GM21576 (cell line): ENCODE measurements around the gene RBM6.
"Not testable (repeated sequence)": the region's sequence is repeated elsewhere in the genome, so short reads cannot be mapped to it uniquely, and the experiment has no call there.

Experiments used
- ATAC-seq: cut with Tn5 transposase; IDR thresholded peaks from one replicate; pipeline ENCODE4 v1.9.1; 2021; ENCODE audit warnings: mild to moderate bottlenecking, moderate library complexity; ENCODE audit not compliant: unreplicated experiment

The RBM6 gene

DNA sequence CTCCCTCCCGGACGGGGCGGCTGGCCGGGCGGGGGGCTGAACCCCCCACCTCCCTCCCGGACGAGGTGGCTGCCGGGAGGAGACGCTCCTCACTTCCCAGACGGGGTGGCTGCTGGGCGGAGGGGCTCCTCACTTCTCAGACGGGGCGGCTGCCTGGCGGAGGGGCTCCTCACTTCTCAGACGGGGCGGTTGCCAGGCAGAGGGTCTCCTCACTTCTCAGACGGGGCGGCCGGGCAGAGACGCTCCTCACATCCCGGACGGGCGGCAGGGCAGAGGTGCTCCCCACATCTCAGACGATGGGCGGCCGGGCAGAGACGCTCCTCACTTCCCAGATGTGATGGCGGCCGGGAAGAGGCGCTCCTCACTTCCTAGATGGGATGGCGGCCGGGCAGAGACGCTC is 145.0 kb downstream of the RBM6 start:
- ATAC-seq, result not testable (repeated sequence)

- ATAC-seq, result peak; percentile 98
Observed at GRCh38 chr3:50088725-50089608, 149.0 kb downstream of the RBM6 start, which contains the start of gene RBM5. TSS of gene RBM5 (plus strand) at chr3:50088919. CDS start at chr3:50090435, 1,516 bp downstream.

DNA sequence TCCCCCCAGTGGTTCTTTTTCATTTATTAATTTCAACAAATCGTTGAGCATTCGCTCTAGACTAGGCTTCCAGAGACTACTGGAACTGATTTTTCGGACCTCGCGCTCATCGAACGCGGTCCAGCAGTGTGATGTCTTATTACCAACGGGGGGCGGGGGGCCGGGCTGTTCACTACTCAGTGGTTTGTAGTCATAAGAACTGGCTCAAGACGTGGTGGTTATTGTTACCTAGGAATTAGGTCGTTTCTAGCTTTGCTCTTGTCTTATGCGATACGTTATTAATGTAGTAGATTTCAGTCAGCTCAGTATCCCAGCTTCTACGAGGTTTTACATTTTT is 149.6 kb downstream of the RBM6 start:
- ATAC-seq, result no peak

DNA sequence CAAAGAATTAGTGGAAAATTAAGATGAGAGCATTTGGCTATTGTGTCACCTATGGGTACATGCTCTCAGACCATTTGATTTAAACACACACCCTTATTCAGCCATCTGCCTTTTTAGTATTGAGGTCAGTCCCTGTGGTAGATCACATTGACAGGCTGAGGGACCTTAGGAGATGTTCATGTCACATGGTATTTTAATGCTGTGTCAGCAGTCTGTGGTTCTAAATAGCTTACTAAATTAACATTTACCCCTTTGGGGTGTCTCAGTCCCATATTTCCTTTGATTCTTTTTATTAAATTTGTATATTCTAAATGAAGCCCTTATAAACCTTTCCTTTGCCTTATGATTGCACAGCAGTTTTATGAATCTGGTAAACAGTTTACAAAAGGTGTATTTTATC is 151.0 kb downstream of the RBM6 start:
- no peak for ATAC-seq

GRCh38 chr3:50095352-50095998 is 155.5 kb downstream of the RBM6 start:
- ATAC-seq, result no peak

DNA sequence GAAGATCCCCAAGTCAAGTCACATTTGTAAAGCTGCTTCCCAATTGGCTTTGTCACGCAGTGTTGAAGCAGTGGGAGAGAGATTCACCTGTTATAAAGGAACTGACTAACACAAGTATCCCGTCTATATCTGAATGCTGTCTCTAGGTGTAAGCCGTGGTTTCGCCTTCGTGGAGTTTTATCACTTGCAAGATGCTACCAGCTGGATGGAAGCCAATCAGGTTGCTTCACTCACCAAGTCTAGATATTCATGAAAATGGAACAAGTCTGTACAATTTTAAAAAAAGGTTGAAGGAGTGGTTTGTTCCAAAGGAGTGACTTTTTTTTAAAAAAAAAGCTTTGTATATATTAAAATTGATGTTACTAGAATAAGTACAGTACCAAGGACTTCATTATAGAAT is 160.4 kb downstream of the RBM6 start:
- ATAC-seq, result no peak

GRCh38 chr3:50100956-50101845 is 161.3 kb downstream of the RBM6 start:
- no peak for ATAC-seq

GRCh38 chr3:50102558-50102957 is 162.6 kb downstream of the RBM6 start:
- ATAC-seq, result no peak

DNA sequence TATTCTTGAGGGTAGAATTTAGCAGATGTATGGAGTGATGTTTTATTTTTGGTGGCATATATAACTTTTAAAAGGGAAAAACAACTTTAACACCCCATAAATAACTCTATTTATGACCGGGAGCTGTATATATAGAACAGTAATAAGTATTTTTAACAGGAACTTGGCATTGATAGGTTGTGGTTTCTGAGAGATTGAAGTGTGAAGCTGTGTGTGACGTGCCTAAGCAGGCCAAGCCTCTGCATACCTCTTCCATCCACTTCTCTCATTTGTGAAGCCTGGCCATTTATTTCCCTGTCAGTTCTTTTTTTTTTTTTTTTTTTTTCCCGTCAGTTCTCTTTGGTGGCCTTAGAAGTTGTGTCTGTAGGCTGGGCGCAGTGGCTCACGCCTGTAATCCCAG is 171.8 kb downstream of the RBM6 start:
- no peak for ATAC-seq

- no peak for ATAC-seq
Observed at GRCh38 chr3:50112462-50112861, 172.5 kb downstream of the RBM6 start.

- no peak for ATAC-seq
Observed at GRCh38 chr3:50117120-50117519, 177.2 kb downstream of the RBM6 start.

- no peak for ATAC-seq
Observed at GRCh38 chr3:50118237-50118636, 178.3 kb downstream of the RBM6 start.

GRCh38 chr3:50119786-50120185 is 179.8 kb downstream of the RBM6 start:
- no peak for ATAC-seq

GRCh38 chr3:50120364-50121071 is 180.6 kb downstream of the RBM6 start:
- ATAC-seq, result no peak

DNA sequence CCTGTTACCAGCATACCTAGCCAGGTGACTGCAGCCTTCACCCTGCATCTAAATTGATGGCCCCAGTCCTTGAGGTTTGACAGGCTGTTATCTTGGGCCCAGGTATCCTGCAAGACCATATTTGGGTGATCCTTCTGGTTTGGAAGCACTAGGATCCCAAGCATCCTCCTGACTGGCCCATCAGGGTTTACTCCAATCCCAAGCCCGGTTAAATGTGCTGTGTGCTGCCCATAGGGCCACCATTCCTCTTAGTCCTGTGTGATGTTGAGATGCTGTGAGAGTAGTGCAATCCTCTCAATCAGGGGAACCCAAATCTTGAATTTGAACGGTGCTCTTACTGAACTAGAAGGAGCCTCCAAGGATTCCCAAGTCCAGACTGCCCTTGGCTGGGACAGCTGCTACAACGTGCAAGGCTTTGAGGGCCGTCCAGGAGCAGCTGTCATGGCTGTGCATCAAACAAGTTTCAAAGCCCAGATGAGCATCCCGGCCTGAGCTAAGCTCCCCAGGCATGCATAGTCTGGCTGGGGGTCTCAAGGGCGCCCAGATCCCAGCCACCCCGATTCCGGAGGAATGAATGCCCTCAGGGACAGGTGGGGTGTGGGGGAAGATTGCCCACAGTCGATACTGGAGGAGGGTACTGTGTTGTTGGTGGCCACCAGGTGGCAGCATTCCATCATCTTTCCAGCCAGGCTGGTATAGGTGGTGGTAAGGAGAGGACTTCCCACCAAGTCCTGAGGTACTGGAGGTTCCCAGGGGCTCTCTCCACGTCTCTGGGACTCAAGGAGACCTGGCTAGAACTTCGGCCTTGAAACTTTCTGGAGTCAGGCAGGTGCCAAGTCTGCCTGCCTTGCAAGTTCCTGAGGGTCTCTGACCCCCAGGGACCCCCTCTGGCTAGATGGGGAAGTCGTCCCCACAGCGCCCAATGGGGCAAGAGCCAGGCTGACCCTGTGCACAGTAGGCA is 181.4 kb downstream of the RBM6 start:
- no peak for ATAC-seq

- no peak for ATAC-seq
Observed at GRCh38 chr3:50122071-50122470, 182.1 kb downstream of the RBM6 start.

DNA sequence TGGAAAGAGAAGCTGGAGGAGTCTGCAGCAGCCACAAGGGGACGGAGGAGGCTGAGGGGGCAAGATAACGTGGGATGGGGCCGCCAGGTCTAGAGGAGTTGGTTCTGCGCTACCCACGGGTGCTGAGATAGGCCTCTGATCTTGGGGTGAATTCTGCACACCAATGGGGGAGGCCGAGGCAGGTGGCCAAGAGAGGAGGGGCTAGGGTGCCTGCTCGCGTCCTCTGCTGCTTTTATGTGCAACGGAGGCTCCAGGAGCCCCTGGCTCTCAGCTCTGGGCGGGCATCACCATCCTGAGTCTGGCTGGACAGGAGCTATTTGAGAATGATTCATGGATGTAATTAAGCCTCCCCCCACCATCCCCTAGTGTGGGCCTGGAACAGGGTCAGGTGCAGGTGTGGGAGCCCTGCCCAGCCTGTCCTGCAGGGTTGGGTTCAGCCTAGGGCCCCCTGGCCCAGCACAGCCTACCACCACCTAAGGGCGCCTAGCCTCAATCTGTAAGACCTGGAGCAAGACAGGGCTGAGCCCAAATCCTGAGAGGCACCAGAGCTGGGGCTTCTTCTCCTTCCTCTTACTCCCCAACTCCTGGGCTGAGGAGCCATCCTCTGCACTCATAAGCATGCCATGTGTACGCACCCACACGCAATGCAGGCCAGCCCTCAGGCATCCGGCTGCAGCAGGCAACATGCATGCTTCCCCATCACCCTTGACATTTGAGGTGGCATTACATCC is 182.9 kb downstream of the RBM6 start:
- no peak for ATAC-seq

- no peak for ATAC-seq
Observed at GRCh38 chr3:50123394-50124051, 183.6 kb downstream of the RBM6 start.
